ENCODE results near the gene URB2. TPM values are rescaled to one million over a fixed set of nuclear protein-coding genes. Genes with fewer than 3 reads are reported as not detected.
"Not testable (repeated sequence)": the region's sequence is repeated elsewhere in the genome, so short reads cannot be mapped to it uniquely, and the experiment has no call there.

The URB2 gene
- polyA plus RNA-seq, 1 donor: 8.7 TPM

- no peak for DNase-seq
Measured at GRCh38 chr1:229613938-229614337, 12.1 kb upstream of the URB2 start.

- no peak for DNase-seq
Measured at GRCh38 chr1:229614701-229615100, 11.3 kb upstream of the URB2 start.

- no peak for DNase-seq
Measured at GRCh38 chr1:229617351-229618100, 8.5 kb upstream of the URB2 start.

- DNase-seq: no peak
Measured at GRCh38 chr1:229619002-229619401, 7.0 kb upstream of the URB2 start.

- no peak for DNase-seq
Measured at GRCh38 chr1:229619614-229620013, 6.4 kb upstream of the URB2 start.

GRCh38 chr1:229620876-229621275 is 5.2 kb upstream of the URB2 start:
- DNase-seq: no peak

DNA sequence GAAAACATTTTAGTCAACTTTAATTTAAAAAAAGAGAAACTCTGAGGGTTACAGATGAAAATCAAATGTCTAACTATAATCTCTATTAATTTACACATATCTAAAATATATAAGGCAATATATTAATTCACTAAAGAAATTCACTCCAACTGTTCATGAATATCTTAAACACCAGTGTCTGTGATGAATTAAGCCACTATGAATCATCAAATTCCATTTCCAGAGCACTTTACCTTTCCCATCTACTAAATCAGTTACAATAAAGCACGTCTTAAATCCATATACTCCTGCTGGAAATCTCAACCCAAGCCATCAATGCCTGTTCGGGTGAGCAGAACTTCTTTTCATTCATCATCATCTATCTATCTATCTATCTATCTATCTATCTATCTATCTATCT is 4.4 kb upstream of the URB2 start:
- no peak for DNase-seq

- DNase-seq: not testable (repeated sequence)
Measured at GRCh38 chr1:229622641-229623120, 3.4 kb upstream of the URB2 start.

GRCh38 chr1:229623225-229623624 is 2.8 kb upstream of the URB2 start:
- no peak for DNase-seq

DNA sequence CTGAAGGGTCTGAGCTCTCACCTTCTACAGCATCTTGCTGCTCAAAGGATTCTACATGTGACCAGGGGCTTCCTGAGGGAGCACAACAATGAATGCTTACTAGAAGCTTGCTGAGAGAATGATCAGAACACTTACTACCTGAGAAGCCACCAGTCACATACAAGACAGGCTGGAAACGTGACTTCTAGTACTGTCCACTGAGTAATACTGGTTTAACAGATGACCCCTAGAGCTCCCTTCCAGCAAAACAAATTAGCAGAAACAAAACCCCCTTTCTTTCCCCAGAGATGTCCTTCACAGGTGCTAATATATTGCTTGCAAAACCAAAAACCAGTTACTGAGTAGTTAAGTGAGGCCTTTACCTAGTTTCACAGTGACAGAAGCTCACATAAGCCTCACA is 2.2 kb upstream of the URB2 start:
- no peak for DNase-seq

DNA sequence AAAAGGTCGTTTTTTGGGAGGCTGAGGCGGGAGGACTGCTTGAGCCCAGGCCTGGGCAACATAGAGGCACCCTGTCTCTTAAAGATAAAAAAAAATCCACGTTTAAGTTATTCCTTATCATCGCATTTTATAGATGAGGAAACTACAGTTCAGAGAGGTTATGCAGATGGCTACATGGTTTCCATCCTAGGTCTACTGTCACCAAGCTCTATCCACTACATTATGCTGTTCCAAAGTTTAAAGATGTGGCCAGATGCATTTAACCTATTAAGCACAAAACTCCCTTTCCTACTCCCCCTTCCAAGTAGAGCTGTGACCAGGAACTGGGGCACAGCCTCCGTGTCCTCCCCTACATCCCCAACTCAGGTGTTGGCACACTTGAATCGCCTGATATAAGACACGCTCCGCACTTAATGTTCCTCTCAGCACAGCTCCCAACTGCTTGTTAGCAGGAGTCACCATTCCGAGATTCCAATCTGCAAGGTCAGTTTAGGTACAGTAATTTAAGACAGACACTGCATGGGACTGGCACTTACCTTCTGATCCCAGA is 1.5 kb upstream of the URB2 start:
- no peak for DNase-seq

DNA sequence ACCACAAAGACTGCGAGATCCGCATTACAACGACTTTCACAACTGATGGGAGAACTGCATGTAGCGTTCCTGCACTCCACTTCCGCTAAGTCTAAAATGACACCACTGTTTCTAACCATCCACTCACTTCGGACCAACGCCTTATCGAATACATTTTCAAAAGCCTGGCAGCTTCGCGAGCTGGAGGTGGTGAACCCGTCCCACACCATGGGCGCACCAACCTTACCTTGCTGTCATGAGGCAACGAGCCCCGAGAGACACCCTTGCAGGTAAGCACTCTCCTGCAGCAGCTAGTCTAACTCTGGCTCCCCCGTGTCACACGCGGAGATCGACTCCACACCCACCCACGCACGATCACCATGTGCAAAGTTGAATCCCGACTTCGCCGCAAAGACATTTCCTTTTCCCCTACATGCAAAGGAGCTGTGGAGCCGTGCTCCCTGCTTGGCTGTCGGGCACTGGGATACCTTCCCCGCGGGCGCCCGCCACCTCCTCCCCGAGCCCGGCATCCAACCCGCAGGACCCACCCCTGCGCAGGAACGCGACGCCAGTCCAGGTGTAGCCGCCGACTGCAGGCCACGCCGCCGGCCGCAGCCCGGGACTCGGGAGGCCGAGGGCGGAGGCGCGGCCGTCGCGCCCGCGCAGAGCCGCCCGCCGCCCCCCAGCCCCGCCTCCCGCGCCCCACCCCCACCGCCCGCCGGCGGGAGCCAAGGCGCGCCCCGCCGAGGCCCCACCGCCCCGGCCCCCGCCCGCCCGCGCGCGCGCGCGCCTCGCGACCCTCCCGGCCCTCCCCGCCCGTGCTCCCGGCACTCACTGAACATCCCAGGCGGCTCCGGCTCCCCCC is 754 bp upstream of the URB2 start:
- peak; percentile 4 for DNase-seq

DNA sequence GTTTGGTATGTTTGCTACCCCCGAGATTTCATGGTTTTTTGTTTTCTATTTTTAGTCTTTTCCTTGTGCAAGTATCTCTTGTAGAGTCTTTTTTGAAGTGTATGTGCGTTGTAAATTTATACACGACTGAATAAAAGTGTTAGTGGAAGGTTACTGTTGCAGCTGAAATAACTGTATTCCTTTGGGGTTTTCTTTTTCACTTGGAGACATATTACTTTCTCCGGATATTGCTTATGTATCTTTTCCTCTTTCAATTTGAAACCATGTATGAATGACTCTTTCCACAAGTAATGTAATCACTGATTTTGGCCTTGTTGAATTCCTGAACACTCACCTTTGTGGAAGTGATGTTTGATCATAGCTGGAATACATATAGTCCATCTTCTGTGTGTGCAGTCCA is 956 bp downstream of the URB2 start:
- DNase-seq: no peak

GRCh38 chr1:229629261-229629660 is 3.2 kb downstream of the URB2 start:
- DNase-seq: no peak

DNA sequence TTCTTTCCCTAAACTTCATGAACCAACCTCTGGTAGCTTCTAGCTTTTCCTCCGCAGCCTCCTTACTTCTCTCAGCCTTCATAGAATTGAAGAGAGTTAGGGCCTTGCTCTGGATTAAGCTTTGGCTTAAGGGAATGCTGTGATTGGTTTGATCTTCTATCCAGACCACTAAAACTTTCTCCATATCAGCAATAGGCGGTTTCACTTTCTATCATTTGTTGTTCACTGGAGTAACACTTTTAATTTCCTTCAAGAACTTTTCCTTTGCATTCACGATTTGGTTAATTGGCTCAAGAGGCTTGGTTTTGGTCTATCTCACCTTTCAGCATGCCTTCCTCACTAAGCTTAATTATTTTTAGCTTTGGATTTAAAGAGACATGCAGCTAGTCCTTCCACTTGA is 5.1 kb downstream of the URB2 start:
- no peak for DNase-seq

- DNase-seq: no peak
Measured at GRCh38 chr1:229631966-229632365, 5.9 kb downstream of the URB2 start.

DNA sequence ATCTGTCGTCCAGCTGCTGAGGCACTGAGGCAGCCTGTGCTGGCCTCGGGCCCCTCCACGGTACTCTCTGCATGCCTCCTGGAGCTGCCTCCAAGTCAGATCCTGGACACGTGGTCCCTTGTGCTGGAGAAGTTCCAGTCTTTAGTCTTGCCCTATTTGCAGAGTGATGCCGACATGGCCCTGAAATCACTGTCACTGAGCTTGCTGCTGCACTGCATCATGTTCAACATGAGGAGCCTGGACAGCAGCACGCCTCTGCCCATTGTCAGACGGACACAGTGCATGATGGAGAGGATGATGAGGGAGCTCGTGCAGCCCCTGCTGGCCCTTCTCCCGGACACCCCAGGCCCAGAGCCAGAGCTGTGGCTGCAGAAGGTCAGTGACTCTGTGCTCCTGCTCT is 10.0 kb downstream of the URB2 start:
- DNase-seq: no peak

GRCh38 chr1:229637746-229638145 is 11.7 kb downstream of the URB2 start:
- DNase-seq: no peak

DNA sequence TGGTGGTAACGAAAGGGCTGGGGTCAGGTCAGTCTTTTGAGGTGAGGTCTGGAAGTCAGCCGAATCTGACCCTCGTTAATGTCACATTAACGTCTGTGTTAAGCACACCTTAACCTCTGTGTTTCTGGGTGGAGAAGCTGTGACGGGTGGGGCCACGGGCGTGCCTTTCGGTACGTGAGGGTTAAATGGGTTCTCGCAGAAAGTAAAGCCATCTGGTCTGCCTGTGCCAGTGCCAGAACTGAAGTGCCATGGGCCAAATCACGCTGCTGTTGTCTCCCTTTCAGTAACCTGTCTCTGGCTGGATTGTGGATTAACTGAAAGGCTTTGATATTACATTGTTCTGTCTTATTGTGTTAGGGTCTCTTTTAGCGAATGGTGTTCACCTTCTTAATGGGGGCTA is 14.4 kb downstream of the URB2 start:
- no peak for DNase-seq

GRCh38 chr1:229641306-229641705 is 15.3 kb downstream of the URB2 start:
- no peak for DNase-seq

GRCh38 chr1:229642376-229642775 is 16.3 kb downstream of the URB2 start:
- no peak for DNase-seq

- DNase-seq: no peak
Measured at GRCh38 chr1:229642970-229643369, 16.9 kb downstream of the URB2 start.
